NB4 (cell line): Measurements from ENCODE around the gene HPCAL4.

Experiments
- MAX ChIP-seq: IDR thresholded peaks from 2 replicates; pipeline ENCODE4 v1.6.1; 2011; ENCODE audit warnings: low read depth, low read length
- MYC ChIP-seq: IDR thresholded peaks from 2 replicates; pipeline ENCODE4 v1.6.1; 2011; ENCODE audit warnings: low read depth, low read length
- POLR2A ChIP-seq: IDR thresholded peaks from 2 replicates; pipeline ENCODE4 v1.6.1; 2011; ENCODE audit warnings: mild to moderate bottlenecking; ENCODE audit not compliant: insufficient read length; ENCODE audit errors: extremely low read depth
- TF ChIP-seq, protein P1 (sequence below): IDR thresholded peaks from one replicate; pipeline ENCODE4 v1.5.1; 2012; ENCODE audit warnings: low read depth, low read length

GRCh38 chr1:39711104-39711965, 20.1 kb upstream of the HPCAL4 start:
- TF ChIP-seq, protein P1, sequence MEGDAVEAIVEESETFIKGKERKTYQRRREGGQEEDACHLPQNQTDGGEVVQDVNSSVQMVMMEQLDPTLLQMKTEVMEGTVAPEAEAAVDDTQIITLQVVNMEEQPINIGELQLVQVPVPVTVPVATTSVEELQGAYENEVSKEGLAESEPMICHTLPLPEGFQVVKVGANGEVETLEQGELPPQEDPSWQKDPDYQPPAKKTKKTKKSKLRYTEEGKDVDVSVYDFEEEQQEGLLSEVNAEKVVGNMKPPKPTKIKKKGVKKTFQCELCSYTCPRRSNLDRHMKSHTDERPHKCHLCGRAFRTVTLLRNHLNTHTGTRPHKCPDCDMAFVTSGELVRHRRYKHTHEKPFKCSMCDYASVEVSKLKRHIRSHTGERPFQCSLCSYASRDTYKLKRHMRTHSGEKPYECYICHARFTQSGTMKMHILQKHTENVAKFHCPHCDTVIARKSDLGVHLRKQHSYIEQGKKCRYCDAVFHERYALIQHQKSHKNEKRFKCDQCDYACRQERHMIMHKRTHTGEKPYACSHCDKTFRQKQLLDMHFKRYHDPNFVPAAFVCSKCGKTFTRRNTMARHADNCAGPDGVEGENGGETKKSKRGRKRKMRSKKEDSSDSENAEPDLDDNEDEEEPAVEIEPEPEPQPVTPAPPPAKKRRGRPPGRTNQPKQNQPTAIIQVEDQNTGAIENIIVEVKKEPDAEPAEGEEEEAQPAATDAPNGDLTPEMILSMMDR, result no peak
- TF ChIP-seq POLR2A, result no peak
- TF ChIP-seq MYC, result no peak
- no peak for TF ChIP-seq MAX
